ENCODE data around the gene CYB5R4. TPM values are rescaled to one million over a fixed set of nuclear protein-coding genes. Genes with fewer than 3 reads are reported as not detected.
"Not testable (repeated sequence)": the region's sequence is repeated elsewhere in the genome, so short reads cannot be mapped to it uniquely, and the experiment has no call there.

Gene CYB5R4
- total RNA-seq, 2 donors from 2014 or later = 4.0 to 9.6 TPM

GRCh38 chr6:83904395-83904794 lies 44.9 kb downstream of the CYB5R4 start:
- Histone ChIP-seq H3K9me3 (no peaks in the 10 kb centered on the region), H3K27ac (no peak overlapping the region), H3K27me3 (no peaks in the 10 kb centered on the region), H3K4me1 (no peaks in the 10 kb centered on the region), H3K4me3 (no peak overlapping the region), H3K36me3 (replicated peaks in 1 of 2; ENCODE audit: insufficient read depth in 1 of 2, low read depth in 2 of 2) (no peaks in the 10 kb centered on the region)
- TF ChIP-seq CTCF (IDR thresholded peaks at IDR 0.05) (no peak), POLR2A (IDR thresholded peaks at IDR 0.05) (no peak)
- no peak for ATAC-seq
- intact Hi-C loops (cut with DNase I) = no loop called here
- DNase-seq = no peak
- WGBS, 2 donors = 91 to 93% methylated on average over 4 of the region's 4 CpGs

- intact Hi-C loops (cut with DNase I) = no loop called here
- H3K4me1 ChIP-seq = no peaks in the 10 kb centered on the region
- no peak for TF ChIP-seq CTCF (IDR thresholded peaks at IDR 0.05)
- TF ChIP-seq POLR2A (IDR thresholded peaks at IDR 0.05) = no peak
- H3K4me3 ChIP-seq = no peak overlapping the region
- WGBS, 2 donors = 98% methylated on average over 4 of the region's 4 CpGs; no CpG with 5 or more reads in 1 of the 2 donors
- ATAC-seq (no peak), DNase-seq (no peak)
- H3K27me3 ChIP-seq = no peaks in the 10 kb centered on the region
- H3K36me3 ChIP-seq (replicated peaks in 1 of 2; ENCODE audit: insufficient read depth in 1 of 2, low read depth in 2 of 2) = no peaks in the 10 kb centered on the region
- H3K9me3 ChIP-seq = no peaks in the 10 kb centered on the region
- H3K27ac ChIP-seq = no peak overlapping the region
Measured at GRCh38 chr6:83905648-83906047, 46.2 kb downstream of the CYB5R4 start.

GRCh38 chr6:83907623-83908390 lies 48.3 kb downstream of the CYB5R4 start:
- WGBS, 2 donors = 89 to 93% methylated on average over 5 of the region's 5 CpGs
- H3K9me3 ChIP-seq; DNase-seq; H3K27ac ChIP-seq; H3K4me1 ChIP-seq; intact Hi-C loops (cut with DNase I); ATAC-seq; H3K36me3 ChIP-seq (replicated peaks in 1 of 2; ENCODE audit: insufficient read depth in 1 of 2, low read depth in 2 of 2); H3K4me3 ChIP-seq; H3K27me3 ChIP-seq: not testable (repeated sequence)

- DNase-seq = no peak
- Histone ChIP-seq H3K4me3 (no peak overlapping the region), H3K36me3 (replicated peaks in 1 of 2; ENCODE audit: insufficient read depth in 1 of 2, low read depth in 2 of 2) (no peaks in the 10 kb centered on the region), H3K27me3 (no peaks in the 10 kb centered on the region), H3K4me1 (no peaks in the 10 kb centered on the region), H3K27ac (no peak overlapping the region), H3K9me3 (no peaks in the 10 kb centered on the region)
- intact Hi-C loops (cut with DNase I) = no loop called here
- ATAC-seq = no peak
- 78 to 93% methylated on average over 2 of the region's 2 CpGs for WGBS, 2 donors
- TF ChIP-seq CTCF (IDR thresholded peaks at IDR 0.05) (no peak), POLR2A (IDR thresholded peaks at IDR 0.05) (no peak)
Measured at GRCh38 chr6:83908813-83909212, 49.3 kb downstream of the CYB5R4 start.

- Histone ChIP-seq H3K9me3 (no peaks in the 10 kb centered on the region), H3K27me3 (no peaks in the 10 kb centered on the region), H3K4me3 (no peak overlapping the region), H3K4me1 (no peaks in the 10 kb centered on the region), H3K27ac (no peak overlapping the region), H3K36me3 (replicated peaks in 1 of 2; ENCODE audit: insufficient read depth in 1 of 2, low read depth in 2 of 2) (no peaks in the 10 kb centered on the region)
- TF ChIP-seq CTCF (IDR thresholded peaks at IDR 0.05) = no peak
- TF ChIP-seq POLR2A (IDR thresholded peaks at IDR 0.05) = no peak
- ATAC-seq (no peak), DNase-seq (no peak)
- intact Hi-C loops (cut with DNase I) = no loop called here
Measured at GRCh38 chr6:83911278-83911677, 51.8 kb downstream of the CYB5R4 start.
